ENCODE results near the gene MYRIP.

Gene MYRIP

GRCh38 chr3:39839484-39839883, 30.1 kb downstream of the MYRIP start:
- no peaks in the 10 kb centered on the region for H3K79me2 ChIP-seq (ENCODE audit: insufficient read depth, low read length)
- H4K20me1 ChIP-seq (ENCODE audit: low read depth, low read length): no peaks in the 10 kb centered on the region
- H3K27me3 ChIP-seq (ENCODE audit: low read length): no peaks in the 10 kb centered on the region
- no peak overlapping the region for H3K4me3 ChIP-seq (ENCODE audit: insufficient read depth, low read length, poor library complexity, severe bottlenecking)
- TF ChIP-seq EZH2phosphoT487 (conservative IDR thresholded peaks at IDR 0.05; ENCODE audit: low read length): no peak
- TF ChIP-seq CTCF (IDR thresholded peaks at IDR 0.05; ENCODE audit: insufficient read depth, low read length, poor library complexity, severe bottlenecking): no peak
- no peaks in the 10 kb centered on the region for H3F3A ChIP-seq (ENCODE audit: insufficient read depth)
- no peak overlapping the region for H3K9ac ChIP-seq (ENCODE audit: low read length)
- H3K27ac ChIP-seq (ENCODE audit: low read depth, low read length): no peak overlapping the region
- H3K4me2 ChIP-seq (ENCODE audit: low read depth, low read length, poor library complexity, severe bottlenecking): no peak overlapping the region
- H3K9me3 ChIP-seq (ENCODE audit: insufficient read depth, low read length): no peaks in the 10 kb centered on the region
- H3K9me2 ChIP-seq (replicated peaks; ENCODE audit: insufficient read depth, low read length): no peaks in the 10 kb centered on the region
- no peaks in the 10 kb centered on the region for H3K36me3 ChIP-seq (ENCODE audit: low read length)
- no peak overlapping the region for H2AFZ ChIP-seq (ENCODE audit: low read depth, low read length, severe bottlenecking)

GRCh38 chr3:39843440-39843839, 34.0 kb downstream of the MYRIP start:
- no peaks in the 10 kb centered on the region for H3K27me3 ChIP-seq (ENCODE audit: low read length)

GRCh38 chr3:39848365-39848764, 39.0 kb downstream of the MYRIP start:
- Histone ChIP-seq H3K4me2 (ENCODE audit: low read depth, low read length, poor library complexity, severe bottlenecking) (no peak overlapping the region), H3K9ac (ENCODE audit: low read length) (no peak overlapping the region)
- TF ChIP-seq EZH2phosphoT487 (conservative IDR thresholded peaks at IDR 0.05; ENCODE audit: low read length) (no peak), CTCF (IDR thresholded peaks at IDR 0.05; ENCODE audit: insufficient read depth, low read length, poor library complexity, severe bottlenecking) (no peak)

More at GRCh38 chr3:39843440-39843839, 34.0 kb downstream of the MYRIP start:
- no peak overlapping the region for H3K27ac ChIP-seq (ENCODE audit: low read depth, low read length)
- TF ChIP-seq CTCF (IDR thresholded peaks at IDR 0.05; ENCODE audit: insufficient read depth, low read length, poor library complexity, severe bottlenecking): no peak
- TF ChIP-seq EZH2phosphoT487 (conservative IDR thresholded peaks at IDR 0.05; ENCODE audit: low read length): no peak
- H3K9me3 ChIP-seq (ENCODE audit: insufficient read depth, low read length): no peaks in the 10 kb centered on the region
- no peak overlapping the region for H3K4me3 ChIP-seq (ENCODE audit: insufficient read depth, low read length, poor library complexity, severe bottlenecking)
- H3K9ac ChIP-seq (ENCODE audit: low read length): no peak overlapping the region
- H4K20me1 ChIP-seq (ENCODE audit: low read depth, low read length): no peaks in the 10 kb centered on the region
- no peak overlapping the region for H3K4me2 ChIP-seq (ENCODE audit: low read depth, low read length, poor library complexity, severe bottlenecking)
- no peaks in the 10 kb centered on the region for H3F3A ChIP-seq (ENCODE audit: insufficient read depth)
- H3K9me2 ChIP-seq (replicated peaks; ENCODE audit: insufficient read depth, low read length): no peaks in the 10 kb centered on the region
- no peak overlapping the region for H2AFZ ChIP-seq (ENCODE audit: low read depth, low read length, severe bottlenecking)
- no peaks in the 10 kb centered on the region for H3K79me2 ChIP-seq (ENCODE audit: insufficient read depth, low read length)
- no peaks in the 10 kb centered on the region for H3K36me3 ChIP-seq (ENCODE audit: low read length)

More at GRCh38 chr3:39848365-39848764, 39.0 kb downstream of the MYRIP start:
- Histone ChIP-seq H2AFZ (ENCODE audit: low read depth, low read length, severe bottlenecking) (no peak overlapping the region), H3K27me3 (ENCODE audit: low read length) (no peaks in the 10 kb centered on the region), H3K9me3 (ENCODE audit: insufficient read depth, low read length) (no peaks in the 10 kb centered on the region), H3K27ac (ENCODE audit: low read depth, low read length) (no peak overlapping the region), H3F3A (ENCODE audit: insufficient read depth) (no peaks in the 10 kb centered on the region), H3K9me2 (replicated peaks; ENCODE audit: insufficient read depth, low read length) (no peaks in the 10 kb centered on the region), H3K36me3 (ENCODE audit: low read length) (no peaks in the 10 kb centered on the region), H3K79me2 (ENCODE audit: insufficient read depth, low read length) (no peaks in the 10 kb centered on the region), H4K20me1 (ENCODE audit: low read depth, low read length) (no peaks in the 10 kb centered on the region), H3K4me3 (ENCODE audit: insufficient read depth, low read length, poor library complexity, severe bottlenecking) (no peak overlapping the region)

Data from SU-DHL-6 (cell line).